SK-MEL-5 (cell line): ENCODE data around the gene PROB1. TPM values are rescaled to one million over a fixed set of nuclear protein-coding genes. Genes with fewer than 3 reads are reported as not detected.

Experiments used
- DNase-seq: peaks from one replicate; pipeline ENCODE4 v3.0.0-alpha.2; 2016; ENCODE audit warnings: low read depth, low spot score
- in situ Hi-C: cut with HindIII; loops from 2 replicates; pipeline ENCODE4 v1.10.0; 2016; ENCODE audit warnings: low sequenced_read_pairs, high pct_unique_total_duplicates, low pct_unique_long_range_greater_than_20kb
- total RNA-seq: library from RNA; depleted of rRNA; stranded (reverse); fragments of >200 nt; shearing (Covaris generic); gene quantifications from 2 replicates; pipeline ENCODE4 v1.2.3, GENCODE V29; 2014

PROB1 gene
- total RNA-seq, 1 experiment from 2014 or later, result 0.03 TPM

DNA sequence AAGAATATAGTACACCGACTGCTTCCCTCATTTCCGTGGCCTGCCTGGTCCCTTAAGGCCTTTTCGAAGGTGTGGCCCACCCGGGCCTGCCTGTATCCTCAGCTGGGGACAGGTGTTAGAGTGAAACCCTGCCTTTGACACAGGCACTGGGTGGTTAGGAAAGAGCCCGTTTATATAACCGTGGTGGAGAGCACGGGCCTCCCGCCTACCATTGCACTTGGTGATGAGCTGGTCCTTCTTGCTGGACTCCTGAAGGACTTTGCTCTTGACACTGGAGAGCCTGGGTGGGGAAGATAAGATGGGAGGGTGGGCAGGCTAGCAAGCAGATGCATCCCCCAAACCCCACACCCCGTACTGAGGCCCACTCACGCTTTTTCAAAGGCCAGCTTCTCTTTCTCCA lies 6.6 kb upstream of the PROB1 start:
- DNase-seq, result no peak

DNA sequence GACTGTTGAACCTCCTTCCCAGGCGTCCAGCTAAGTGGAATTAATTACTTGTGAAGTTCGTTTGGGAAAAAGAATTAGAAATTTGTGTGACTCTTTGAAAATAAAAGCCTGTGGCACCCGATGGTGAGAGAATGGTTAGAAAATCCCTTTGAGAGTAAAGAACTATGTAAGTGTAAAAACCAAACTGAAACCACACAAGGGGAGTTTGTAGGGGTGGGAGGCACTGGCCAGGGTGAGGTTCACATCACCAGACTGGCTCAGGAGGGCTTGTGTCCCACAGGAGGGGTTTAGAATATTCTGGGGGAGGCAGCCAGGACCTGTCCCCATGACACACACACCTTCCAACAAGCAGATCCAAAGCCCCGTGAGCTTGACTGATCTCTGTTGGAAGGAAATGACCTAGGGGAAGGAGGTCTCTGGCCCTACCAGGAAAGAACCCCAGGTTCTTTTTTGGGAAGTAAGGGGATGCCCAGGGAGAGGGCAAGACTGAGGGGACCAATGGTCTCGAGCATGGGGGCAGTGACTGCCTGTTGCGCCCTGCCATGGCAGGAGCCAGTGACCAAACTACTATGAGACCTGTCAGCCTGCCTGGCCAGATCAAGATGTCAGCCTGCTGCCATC lies 4.7 kb upstream of the PROB1 start:
- in situ Hi-C loops, result loop anchor here (25.0 kb wide), 1 partner anchor 163 kb away; the partner anchor contains the start of gene UBE2D2

More for the DNA sequence above, 6.6 kb upstream of the PROB1 start:
- in situ Hi-C loops, result loop anchor here (25.0 kb wide), 1 partner anchor 161 kb away; the partner anchor contains the start of gene UBE2D2

DNA sequence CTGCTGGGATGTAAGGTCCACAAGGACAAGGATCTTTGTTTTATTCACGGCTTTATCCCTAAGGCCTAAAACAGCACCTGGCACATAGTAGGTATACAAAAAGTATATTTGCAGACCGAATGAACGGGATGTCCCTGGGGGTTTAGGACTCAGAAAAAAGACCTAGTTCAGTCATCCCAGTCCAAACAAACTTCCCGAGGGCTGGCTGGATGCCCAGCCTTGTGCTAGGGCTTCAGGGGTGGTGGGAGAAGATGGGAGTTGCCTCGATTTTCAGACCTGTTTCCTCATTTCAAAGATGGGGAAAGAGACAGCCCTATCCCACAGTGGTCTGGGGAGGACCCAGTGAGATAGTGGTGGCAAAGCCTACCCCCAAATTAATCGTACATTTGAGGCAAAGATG lies 3.0 kb upstream of the PROB1 start:
- in situ Hi-C loops, result no loop called here
- DNase-seq, result no peak

More for the DNA sequence above, 4.7 kb upstream of the PROB1 start:
- DNase-seq, result no peak

DNA sequence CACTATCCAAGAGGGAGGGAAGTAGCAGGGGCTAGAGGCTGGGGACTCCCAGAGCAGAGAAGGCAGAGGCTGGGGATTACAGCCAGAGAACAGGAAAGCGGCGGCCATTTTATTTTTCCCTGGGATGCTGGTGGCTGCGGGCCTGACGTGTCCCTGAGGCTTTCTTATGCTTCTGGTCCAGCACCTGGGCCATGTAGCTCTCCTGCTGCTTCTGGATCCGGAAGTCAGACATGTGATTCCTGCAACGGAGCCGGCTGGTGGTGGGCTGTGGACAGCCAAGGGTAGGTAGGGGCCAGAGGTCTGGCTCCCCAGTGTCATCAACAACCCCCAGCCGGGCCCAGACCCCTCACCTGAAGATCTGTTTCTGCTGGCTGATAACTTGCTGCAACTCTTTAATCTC lies 1.8 kb upstream of the PROB1 start:
- in situ Hi-C loops, result no loop called here

DNA sequence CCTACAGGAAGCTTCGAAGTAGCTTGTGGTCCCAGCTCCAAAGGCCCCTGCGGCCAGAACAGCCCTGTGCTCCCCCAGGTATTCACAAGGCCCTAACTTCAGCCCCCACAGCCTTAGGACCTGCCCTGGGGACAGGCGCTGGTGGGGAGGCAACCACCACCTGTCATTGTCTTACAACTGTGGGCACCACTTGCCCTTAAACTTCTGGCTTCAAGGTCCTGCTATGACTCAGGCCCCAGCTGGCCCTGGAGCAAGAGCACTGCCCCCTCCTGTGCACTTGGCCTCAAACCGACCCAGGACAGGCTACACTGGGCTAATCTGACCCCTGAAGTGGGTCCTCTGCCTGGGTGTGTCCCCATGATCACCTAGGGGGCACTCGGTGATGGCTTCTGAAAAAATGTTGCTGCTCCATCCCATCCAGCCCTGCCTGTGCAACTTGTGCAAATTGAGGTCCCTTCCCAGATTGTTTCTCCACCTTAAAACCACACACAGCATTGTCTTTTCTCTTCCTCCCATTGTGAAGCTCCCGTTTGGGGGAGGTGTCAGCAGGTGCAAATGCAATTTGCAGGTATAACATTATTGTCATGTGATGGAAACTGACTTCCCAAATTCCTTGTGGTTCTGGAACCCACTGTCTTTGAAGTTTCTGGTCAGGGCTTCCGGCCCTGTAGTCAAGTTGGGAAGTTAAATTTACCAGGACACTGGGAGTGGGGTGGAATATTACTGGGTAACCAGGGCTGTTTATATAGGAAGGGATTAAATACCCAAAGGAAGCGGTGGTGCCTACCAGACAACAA lies 1.1 kb upstream of the PROB1 start:
- in situ Hi-C loops, result no loop called here
- DNase-seq, result no peak

More for the DNA sequence above, 1.8 kb upstream of the PROB1 start:
- no peak for DNase-seq

DNA sequence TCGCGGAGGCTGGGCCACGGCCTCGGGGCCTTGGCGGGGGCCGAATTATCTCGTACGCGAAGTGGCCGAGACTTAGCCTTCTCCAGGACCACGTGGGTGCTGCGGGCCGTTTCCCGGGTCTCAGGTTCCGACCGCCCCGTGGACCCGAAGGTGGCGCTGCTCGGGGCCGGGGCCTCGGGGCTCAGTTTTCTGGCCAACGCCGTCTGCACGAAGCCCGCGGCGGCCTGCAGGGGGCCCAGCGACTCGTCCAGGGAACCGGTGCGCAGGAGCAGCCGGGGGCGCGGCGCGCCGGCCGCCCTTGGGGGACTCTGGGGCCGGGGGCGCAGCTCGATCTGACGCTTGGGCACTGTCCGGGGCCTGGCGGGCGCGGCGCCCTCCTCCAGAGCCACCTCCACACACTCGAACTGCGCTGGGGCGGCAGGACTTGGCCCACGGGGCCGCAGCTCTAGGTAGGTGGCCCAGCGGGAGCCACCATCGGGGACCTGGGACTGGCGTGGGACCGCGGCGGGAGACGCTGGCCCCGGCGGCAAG lies 716 bp downstream of the PROB1 start:
- DNase-seq, result no peak
- in situ Hi-C loops, result no loop called here

DNA sequence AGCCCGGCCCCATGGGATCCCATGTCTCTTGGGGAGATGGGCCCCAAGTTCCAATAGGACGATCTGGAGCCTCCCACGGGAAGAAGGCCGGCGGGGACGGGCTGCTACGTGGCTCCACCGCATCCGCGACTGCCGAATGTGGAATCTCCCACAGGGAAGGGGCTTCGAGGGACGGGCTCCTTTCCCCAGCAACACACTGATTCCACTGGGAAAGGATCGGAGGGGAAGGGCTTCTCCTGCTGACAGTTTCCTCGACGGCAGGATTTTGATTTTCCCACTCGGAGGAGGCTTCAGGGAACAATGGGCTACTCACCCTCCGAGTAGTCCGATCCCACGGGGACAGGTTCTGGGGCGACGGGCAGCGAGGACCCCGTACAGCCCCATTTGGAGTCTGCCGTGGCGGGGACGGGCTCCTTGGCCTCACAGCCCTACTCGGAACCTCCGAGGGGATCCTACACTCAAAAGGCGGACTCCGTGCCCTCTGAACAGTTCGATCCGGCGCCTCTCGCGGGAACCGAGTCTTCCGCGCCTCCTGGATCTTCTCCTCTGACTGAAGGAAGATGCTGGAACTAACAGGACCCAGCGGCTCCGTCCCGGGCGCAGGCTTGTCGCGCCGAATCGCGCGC lies 1.3 kb downstream of the PROB1 start:
- in situ Hi-C loops, result no loop called here
- no peak for DNase-seq

DNA sequence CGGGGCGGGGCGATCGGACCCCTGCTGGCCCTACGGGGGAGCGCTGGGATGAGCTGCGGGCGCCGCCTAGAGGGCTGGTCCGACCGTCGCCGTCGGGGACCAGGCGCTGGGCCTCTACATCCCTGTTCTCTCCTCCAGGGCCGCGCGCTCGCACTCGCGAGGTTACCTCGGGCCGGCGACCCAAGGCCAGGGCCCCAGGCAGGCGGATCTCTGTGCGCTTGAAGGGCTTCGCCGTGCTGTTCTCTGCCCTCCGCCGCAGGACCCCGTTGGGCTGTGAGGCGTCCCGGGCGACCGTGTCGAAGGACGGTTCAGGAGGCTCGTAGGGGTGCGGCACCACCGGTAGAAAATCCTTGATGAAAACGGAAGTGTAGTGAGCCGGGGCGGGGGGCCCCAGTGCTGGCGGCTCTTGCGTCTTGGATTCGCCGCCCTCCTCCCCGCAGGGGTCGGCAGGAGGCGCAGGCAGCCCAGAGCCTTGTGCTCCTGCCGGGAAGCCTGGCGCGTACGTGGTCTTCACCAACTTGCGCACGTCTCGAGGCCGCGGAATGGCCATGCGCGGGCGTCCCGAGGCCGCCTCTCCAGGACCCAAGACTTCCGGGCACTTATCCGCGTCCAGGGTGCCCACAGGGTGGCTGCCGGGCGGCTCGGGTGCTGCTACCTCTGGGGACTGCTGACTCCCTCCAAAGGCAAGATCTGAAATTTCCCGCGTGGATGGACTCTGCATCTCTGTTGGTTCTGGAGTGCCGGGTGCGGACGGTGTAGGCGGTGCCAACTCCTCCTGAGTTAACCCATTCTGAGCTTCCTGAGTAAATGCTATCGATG lies 2.0 kb downstream of the PROB1 start:
- no peak for DNase-seq
- in situ Hi-C loops, result no loop called here

DNA sequence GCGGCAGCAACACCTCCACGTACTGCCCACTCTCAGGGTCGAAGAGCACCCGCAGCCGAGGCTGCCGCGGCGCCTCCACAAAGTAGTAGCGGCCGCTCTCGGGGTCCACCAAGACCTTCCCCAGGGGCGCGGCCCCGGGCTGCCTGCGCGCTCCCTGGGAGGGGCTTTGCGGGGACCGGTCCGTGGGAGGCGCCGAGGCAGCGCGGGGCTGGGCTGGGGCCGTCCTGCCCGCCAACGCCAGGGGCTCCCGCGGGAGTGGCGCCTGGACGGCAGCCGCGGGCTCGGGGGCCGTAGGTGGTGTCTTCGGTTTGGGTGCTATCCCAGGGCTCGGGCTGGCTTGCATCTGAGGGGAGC lies 2.6 kb downstream of the PROB1 start:
- DNase-seq, result no peak
- in situ Hi-C loops, result no loop called here

DNA sequence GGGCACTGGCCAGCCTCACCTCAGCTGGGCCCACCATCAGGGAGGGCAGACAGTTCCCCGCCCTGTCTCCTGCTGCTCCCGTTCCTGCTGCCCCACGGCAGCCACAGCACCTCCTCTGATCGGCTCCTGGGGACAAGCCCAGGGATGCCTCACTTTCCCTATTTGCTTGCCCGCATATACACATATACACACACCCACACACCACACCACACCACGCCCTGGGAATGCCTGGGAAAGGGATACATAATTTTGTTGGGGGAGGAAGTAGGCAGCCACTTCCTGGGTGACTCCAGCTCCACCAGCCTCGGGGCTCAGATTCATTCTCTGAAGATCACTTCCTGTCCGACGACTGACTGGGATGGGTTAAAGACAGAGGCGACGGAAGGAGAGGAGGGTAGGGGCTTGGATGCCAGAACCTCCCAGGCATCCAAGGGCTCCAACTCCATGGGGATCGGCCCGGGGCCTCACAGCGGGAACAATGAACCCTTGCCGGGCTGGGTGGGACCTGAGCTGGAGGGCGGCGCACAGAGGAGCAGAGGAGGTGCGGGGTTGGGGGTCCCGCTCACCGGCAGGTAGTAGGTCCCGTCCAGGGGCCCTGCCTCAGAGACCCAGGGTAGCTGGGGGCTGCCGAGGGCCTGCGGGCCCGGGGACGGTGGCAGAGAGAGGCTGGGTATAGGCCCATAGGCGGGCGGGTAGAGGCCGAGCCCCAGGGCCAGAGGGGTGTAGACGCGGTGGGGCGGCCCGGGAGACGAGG lies 3.2 kb downstream of the PROB1 start:
- no peak for DNase-seq
- in situ Hi-C loops, result no loop called here

DNA sequence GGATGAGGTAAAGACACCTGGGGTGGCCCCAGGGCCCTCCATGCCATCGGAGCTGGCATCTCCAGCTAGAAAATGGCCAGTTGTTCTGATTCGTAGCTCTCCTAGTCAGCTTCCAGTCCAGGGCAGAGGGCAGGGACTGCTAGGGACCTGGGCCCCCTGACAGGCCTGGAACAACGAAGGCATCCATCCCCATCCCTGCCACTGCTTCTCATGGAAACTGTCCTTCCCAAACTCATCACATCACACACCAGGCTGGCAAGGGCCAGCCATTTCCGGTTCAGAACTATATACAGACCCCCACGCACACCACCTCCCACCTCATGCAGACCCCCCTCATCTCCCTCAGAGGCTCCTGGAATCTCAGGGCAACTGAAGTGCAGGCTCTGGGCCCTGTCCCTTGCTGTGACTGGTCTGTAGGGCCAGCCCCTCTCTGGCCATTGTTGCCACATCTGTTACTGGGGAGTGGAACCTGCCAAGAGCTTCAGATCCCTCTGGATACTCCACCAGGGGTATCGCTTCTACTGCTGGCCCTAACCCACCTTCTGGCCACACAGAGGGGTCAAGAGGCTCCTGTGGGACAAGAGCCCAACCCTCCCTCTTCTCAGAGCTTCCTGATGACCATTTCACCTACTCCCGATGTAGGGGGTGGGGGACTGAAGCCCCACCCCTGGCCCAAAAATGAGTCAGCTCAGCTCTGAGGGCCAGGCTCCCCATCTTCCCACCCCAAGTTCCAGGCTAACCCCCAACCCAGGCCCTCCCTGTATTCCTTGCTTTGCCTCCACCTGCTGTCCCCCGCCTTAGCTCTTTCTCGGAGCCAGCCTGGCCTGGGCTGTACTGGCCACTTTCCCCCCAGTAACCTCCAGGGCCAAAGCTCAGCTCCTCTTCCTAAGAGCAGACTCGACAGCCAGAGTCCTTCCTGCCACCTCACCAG lies 4.0 kb downstream of the PROB1 start:
- DNase-seq, result no peak
- in situ Hi-C loops, result no loop called here

DNA sequence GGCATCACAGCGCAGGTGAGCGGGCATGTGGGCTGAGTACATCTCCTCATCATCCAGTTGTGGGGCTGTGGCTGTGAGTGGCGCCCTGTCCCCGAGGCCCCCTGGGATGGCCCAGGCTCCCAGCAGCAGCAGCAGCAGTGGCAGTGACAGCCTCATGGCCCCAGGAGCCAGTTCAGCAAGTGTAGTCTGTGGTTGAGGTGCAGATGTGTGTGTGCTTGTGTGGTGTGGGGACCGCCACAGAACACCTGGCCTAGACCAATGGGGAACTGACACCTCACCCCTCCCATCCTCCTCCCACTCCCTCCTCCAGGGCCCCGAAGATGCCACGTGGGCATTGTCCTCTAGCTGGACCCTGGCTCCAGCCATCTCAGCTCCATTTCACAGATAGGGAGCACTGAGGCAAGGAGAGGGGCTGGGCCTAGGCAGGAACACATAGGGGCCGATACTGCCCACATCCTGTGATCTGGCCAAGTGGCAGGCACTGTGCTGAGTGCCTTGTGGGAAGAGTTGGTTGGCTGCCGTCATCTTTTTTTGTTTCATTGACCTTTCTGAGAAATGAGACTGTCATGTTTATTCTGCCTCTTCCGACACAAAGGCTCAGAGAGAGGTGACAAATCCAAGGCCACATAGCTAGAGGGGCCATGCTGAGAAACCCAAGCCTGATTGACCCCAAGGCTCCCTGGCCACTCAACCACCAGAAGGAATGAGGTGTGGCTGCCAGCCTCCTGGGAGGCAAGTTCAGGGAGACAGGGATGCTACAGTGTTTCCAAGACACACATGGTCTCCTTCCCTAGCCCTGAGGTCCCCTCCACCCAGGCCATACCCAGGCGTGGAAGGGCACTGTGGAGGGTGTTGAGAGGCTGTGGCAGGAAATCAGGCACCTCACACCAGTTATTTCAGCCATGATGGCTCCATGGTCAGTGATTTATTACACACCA lies 4.9 kb downstream of the PROB1 start, which contains the start of gene MZB1:
TSS of gene MZB1 (minus strand) at position 213 of the 938 bp plus-strand sequence. CDS start at position 156, 57 bp downstream.
- in situ Hi-C loops, result no loop called here
- no peak for DNase-seq

DNA sequence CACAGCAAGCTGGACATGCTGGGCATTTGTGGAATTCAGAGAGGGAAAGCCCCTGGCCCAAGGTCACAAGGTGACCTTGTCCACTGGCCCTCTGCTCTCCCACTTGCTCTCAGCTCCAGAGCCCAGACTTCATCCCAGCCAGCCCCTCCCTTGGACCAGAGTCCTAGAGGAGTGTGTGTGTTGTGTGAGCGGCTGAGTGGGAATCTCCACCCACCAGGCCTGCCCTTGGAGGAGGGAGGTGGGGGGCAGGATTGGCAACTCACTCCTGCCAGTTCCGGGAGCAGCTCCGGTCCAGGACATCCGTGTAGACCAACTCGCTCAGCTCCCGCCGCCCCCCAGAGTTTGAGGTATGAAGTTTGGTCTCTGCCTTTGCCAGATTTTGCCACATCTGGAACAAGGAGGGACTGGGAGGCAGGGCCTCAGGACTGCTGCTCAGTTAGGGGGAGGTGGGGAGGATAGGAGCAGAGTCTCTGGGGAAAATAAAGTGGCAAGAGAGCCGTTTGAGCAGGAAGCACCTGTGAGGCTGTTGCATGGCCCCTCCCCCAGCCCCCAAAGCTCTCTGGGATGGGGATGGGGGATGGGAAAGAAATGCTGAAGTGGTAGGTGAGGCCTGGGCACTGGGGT lies 6.6 kb downstream of the PROB1 start:
- no peak for DNase-seq
- in situ Hi-C loops, result no loop called here

DNA sequence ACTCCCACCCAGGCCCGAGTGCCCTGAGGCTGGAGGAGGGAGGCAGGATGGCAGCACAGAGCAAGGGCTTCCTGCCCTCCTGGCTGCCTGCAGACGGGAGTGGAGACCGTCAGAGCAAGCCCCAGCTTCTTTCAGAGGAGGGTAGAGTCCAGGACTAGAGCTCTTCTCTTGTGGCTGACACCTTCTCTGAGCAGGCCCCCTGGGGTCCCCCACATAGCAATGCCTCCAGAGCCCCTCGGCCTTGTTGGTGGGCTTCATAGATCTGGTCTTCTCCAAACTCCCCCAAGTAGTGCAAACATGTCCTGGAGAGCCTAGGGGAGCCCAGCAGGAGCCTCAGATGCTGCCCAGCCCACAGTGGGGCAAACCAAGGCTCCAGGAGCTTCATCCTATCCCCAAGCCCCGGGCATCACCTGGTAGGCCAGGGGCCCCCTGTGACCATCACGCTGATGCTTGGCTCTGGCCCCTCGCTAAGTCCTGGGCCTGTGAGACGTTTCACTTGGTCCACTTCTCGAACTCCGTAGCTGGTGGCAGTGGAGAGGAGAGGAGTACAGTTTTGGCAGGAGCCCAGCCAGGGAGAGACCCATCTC lies 7.2 kb downstream of the PROB1 start:
- DNase-seq, result no peak
- in situ Hi-C loops, result no loop called here
